PC-9 (cell line): Measurements from ENCODE around the gene FAM117A. TPM values are rescaled to one million over a fixed set of nuclear protein-coding genes. Genes with fewer than 3 reads are reported as not detected.

Experiments used
- BruUV-seq: library from RNA; stranded (reverse); fragments of 400-500 nt; replicated peaks from 2 replicates; lab custom pipeline; 2021; lab: Mats Ljungman, UMichigan
- CTCF ChIA-PET: fragments of 300-600 bp; sonication (Branson Sonifier 250); formaldehyde crosslinking; loops from one replicate; lab custom pipeline; 2022; ENCODE audit warnings: antibody characterized with exemption; lab: Charles Lee
- POLR2A ChIA-PET: fragments of 300-600 bp; sonication (Branson Sonifier 250); formaldehyde crosslinking; loops from one replicate; lab custom pipeline; 2022; ENCODE audit warnings: antibody characterized with exemption; ENCODE audit not compliant: unreplicated experiment; lab: Charles Lee
- DNase-seq, 2 experiments: peaks; one replicate each; pipeline versions ENCODE4 v3.0.0 to v3.0.0-alpha.2; 2015 to 2022; ENCODE audit warnings: mixed read lengths in 1 of 2
- H2AFZ ChIP-seq: fragments of 200-600 bp; sonication (generic); 2 replicates; pipeline ENCODE4 v1.8.1; 2017; ENCODE audit warnings: antibody characterized with exemption
- H3F3A ChIP-seq: fragments of 200-600 bp; sonication (generic); 2 replicates; pipeline ENCODE4 v1.8.1; 2017; ENCODE audit warnings: antibody characterized with exemption, mild to moderate bottlenecking, low read depth; ENCODE audit not compliant: insufficient read depth
- H3K27ac ChIP-seq: fragments of 200-600 bp; sonication (generic); 2 replicates; pipeline ENCODE4 v1.6.1; 2016; ENCODE audit warnings: mixed run types
- H3K27me3 ChIP-seq: fragments of 200-600 bp; sonication (generic); 2 replicates; pipeline ENCODE4 v1.6.1; 2016; ENCODE audit warnings: low read depth, mixed run types; ENCODE audit not compliant: insufficient read depth
- H3K36me3 ChIP-seq: fragments of 200-600 bp; sonication (generic); 2 replicates; pipeline ENCODE4 v1.6.1; 2016; ENCODE audit warnings: low read depth, mixed run types
- H3K4me1 ChIP-seq: fragments of 200-600 bp; sonication (generic); replicated peaks from 2 replicates; pipeline ENCODE4 v1.6.1; 2016; ENCODE audit warnings: mixed run types; ENCODE audit not compliant: insufficient read depth
- H3K4me2 ChIP-seq: fragments of 200-600 bp; sonication (generic); 2 replicates; pipeline ENCODE4 v1.6.1; 2017; ENCODE audit warnings: mixed run types
- H3K4me3 ChIP-seq: fragments of 200-600 bp; sonication (generic); 2 replicates; pipeline ENCODE4 v1.6.1; 2016; ENCODE audit warnings: mixed run types
- H3K79me2 ChIP-seq: fragments of 200-600 bp; sonication (generic); 2 replicates; pipeline ENCODE4 v1.6.1; 2017; ENCODE audit warnings: low read depth, mixed run types
- H3K9me2 ChIP-seq: fragments of 200-600 bp; sonication (generic); 2 replicates; pipeline ENCODE4 v1.8.1; 2017; ENCODE audit warnings: mild to moderate bottlenecking; ENCODE audit not compliant: insufficient read depth
- H3K9me3 ChIP-seq: fragments of 200-600 bp; sonication (generic); 2 replicates; pipeline ENCODE4 v1.8.1; 2016; ENCODE audit warnings: low read depth; ENCODE audit not compliant: insufficient read depth
- H4K20me1 ChIP-seq: fragments of 200-600 bp; sonication (generic); 2 replicates; pipeline ENCODE4 v1.8.1; 2017; ENCODE audit not compliant: insufficient read depth
- EZH2 ChIP-seq: fragments of 200-600 bp; sonication (generic); IDR thresholded peaks from 2 replicates; pipeline ENCODE4 v1.8.0; 2017; ENCODE audit warnings: antibody characterized with exemption, low read depth
- intact Hi-C: fragments of 100-400 bp; cut with micrococcal nuclease; formaldehyde crosslinking; loops from one replicate; pipeline ENCODE4 v1.10.0; 2022; ENCODE audit not compliant: unreplicated experiment
- total RNA-seq: library from RNA; stranded (reverse); gene quantifications from 2 replicates; pipeline ENCODE4 v1.2.3, GENCODE V29; 2021
- TF ChIP-seq, protein P1 (sequence below): fragments of 200-600 bp; sonication (generic); conservative IDR thresholded peaks from 2 replicates; pipeline ENCODE4 v1.6.1; 2017; ENCODE audit warnings: mixed run types, antibody characterized with exemption, mild to moderate bottlenecking, moderate library complexity

FAM117A gene
- total RNA-seq, 1 experiment from 2014 or later, result 15.0 TPM

DNA sequence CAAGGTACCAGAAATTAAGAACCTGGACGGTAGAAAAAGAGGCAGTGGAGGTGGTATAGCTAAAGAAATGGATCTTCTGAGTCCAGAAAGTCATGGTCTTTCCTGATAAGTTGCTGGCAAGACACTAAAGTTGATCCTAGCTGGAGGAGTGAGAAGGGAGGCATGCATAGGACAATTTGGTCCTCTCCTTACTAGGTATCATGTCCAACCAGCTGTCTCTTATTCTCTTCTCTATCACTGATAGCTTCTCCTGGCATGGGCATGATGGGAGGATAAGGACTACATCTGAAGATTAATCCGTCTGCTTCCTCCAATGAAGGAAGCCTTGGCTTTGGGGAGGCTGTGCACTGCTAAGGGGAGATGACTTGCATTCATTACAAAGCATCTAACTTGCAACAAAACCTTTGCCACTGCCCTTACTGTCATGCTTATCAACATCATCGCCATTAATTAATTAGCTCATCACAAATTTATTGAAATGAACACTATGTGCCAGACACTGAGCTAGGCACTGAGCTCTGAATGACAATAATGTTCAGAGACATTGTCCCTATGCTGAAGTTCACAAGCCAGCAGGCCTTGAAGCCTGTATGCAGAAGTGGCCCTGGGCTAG lies 3.1 kb upstream of the FAM117A start:
- Histone ChIP-seq H3F3A (0 out of 2 replicates have a peak, but pooled peaks cover 8% of the 10 kb centered on the region), H3K9me3 (no peaks in the 10 kb centered on the region), H3K4me3 (no peak overlapping the region), H3K36me3 (no peaks in the 10 kb centered on the region), H3K79me2 (no peaks in the 10 kb centered on the region), H4K20me1 (no peaks in the 10 kb centered on the region), H3K4me1 (peaks cover 4% of the 10 kb centered on the region; the same call in 1 of the 2 replicates), H3K27ac (no peak overlapping the region), H3K4me2 (no peak overlapping the region), H3K9me2 (no peaks in the 10 kb centered on the region), H2AFZ (no peak overlapping the region), H3K27me3 (no peaks in the 10 kb centered on the region)
- intact Hi-C loops, result no loop called here
- no peak for DNase-seq
- POLR2A ChIA-PET, result no interaction called here
- CTCF ChIA-PET, result no interaction called here
- no peak for TF ChIP-seq EZH2
- TF ChIP-seq, protein P1, sequence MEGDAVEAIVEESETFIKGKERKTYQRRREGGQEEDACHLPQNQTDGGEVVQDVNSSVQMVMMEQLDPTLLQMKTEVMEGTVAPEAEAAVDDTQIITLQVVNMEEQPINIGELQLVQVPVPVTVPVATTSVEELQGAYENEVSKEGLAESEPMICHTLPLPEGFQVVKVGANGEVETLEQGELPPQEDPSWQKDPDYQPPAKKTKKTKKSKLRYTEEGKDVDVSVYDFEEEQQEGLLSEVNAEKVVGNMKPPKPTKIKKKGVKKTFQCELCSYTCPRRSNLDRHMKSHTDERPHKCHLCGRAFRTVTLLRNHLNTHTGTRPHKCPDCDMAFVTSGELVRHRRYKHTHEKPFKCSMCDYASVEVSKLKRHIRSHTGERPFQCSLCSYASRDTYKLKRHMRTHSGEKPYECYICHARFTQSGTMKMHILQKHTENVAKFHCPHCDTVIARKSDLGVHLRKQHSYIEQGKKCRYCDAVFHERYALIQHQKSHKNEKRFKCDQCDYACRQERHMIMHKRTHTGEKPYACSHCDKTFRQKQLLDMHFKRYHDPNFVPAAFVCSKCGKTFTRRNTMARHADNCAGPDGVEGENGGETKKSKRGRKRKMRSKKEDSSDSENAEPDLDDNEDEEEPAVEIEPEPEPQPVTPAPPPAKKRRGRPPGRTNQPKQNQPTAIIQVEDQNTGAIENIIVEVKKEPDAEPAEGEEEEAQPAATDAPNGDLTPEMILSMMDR, result no peak
- BruUV-seq, result no TSS peak

DNA sequence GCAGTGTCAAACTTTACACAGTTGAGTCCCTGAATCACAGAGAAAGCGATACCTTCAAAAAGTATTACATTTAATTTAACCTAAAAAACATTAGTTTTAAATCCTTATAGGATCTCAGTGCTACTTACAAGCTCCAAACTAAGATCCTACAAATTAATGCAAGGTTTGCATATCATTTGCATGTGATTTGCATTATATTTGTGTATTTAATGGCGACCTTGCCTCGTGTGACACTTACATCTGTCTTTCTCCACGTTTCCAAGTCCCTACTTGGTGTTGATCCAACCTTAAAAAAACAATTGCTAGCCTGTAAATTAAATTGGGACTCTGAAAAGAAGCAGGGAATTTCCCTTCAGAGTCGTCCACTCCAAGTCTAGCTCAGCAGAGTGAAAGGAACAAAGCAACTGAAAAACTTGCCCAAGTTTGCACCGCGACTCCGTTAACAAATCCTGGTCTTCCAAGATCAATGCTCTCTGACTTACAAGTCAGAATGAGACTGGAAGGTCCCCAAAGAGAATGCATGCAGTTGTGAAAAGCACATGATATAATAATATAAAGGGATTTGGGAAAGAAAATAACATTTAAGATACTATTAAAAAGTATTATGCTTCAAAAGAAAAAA lies 739 bp upstream of the FAM117A start:
- no peak for TF ChIP-seq EZH2
- TF ChIP-seq, protein P1, result no peak; the same call in 1 of the 2 replicates
- Histone ChIP-seq H3K9me3 (no peaks in the 10 kb centered on the region), H3K4me2 (peak overlapping the region; percentile 79), H3K79me2 (no peaks in the 10 kb centered on the region), H4K20me1 (no peaks in the 10 kb centered on the region), H3F3A (0 out of 2 replicates have a peak, but pooled peaks cover 8% of the 10 kb centered on the region), H3K4me3 (peak overlapping the region; percentile 47), H3K9me2 (no peaks in the 10 kb centered on the region), H3K4me1 (peaks cover 4% of the 10 kb centered on the region; the same call in 1 of the 2 replicates), H3K27me3 (no peaks in the 10 kb centered on the region), H3K27ac (no peak overlapping the region), H3K36me3 (no peaks in the 10 kb centered on the region), H2AFZ (no peak overlapping the region)
- ChIA-PET CTCF (interaction anchor here (0.5 to 0.7 kb wide), 3 partner anchors 56 to 1305 kb away, joined by 3 to 7 read pairs (median 3); no protein-coding TSS in a partner anchor), POLR2A (interaction anchor here (0.5 to 1.2 kb wide), 14 partner anchors 18 to 688 kb away, joined by 3 to 19 read pairs (median 4); partner anchors contain the start of genes KAT7, PHB1 and SLC35B1)
- no peak for DNase-seq
- intact Hi-C loops, result loop anchor here (1.0 to 2.0 kb wide), 2 partner anchors 24 to 56 kb away; partner anchors contain the start of gene KAT7
- no TSS peak for BruUV-seq

DNA sequence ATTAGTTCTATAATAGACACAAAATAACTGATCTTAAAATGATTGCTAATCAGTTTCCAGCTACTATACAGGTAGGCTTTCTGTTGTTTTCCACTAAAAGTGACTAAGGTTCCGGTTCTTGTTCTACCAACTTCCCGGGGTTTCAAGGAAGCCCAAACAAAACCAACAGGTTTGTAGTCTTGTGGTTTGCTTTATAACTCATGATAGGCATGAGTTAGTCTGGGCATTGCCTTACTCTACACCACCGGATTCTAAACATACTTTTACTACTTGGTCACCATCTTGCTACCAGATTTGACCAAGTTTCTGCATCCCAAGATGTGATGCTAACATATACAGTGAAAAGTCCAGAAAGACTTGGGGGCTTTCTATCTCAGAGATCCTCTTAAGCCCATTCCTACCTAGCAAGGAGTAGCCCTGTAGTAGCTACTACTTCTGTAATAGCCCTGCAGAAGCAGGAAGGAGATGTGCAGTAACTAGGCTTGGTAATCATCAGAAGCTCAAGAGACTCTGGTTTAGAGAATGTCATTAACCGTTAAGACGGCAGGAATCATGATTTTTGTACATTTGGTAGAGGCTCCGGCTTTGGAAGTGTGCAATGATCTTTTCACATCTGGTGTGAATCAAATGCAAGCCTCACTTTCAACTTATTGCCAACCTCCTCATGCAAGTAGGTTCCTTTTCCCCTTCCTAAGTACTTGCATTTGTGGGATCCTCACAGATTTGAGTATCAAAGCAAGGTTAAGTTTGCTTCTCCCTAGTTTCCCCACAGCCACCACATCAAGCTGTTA lies 1.6 kb downstream of the FAM117A start:
- Histone ChIP-seq H3K27me3 (no peaks in the 10 kb centered on the region), H3K79me2 (no peaks in the 10 kb centered on the region), H4K20me1 (no peaks in the 10 kb centered on the region), H3K9me2 (no peaks in the 10 kb centered on the region), H3F3A (0 out of 2 replicates have a peak, but pooled peaks cover 8% of the 10 kb centered on the region), H3K4me2 (0 out of 2 replicates have a peak overlapping the region, but pooled peaks have one; percentile 67), H2AFZ (no peak overlapping the region), H3K36me3 (no peaks in the 10 kb centered on the region), H3K9me3 (no peaks in the 10 kb centered on the region), H3K27ac (no peak overlapping the region), H3K4me1 (peaks cover 4% of the 10 kb centered on the region; the same call in 1 of the 2 replicates), H3K4me3 (no peak overlapping the region)
- CTCF ChIA-PET, result no interaction called here
- TF ChIP-seq EZH2, result no peak
- TF ChIP-seq, protein P1, result no peak
- TSS peak; percentile 50 for BruUV-seq
- intact Hi-C loops, result no loop called here
- POLR2A ChIA-PET, result no interaction called here
- DNase-seq, result peak in 1 of 2 experiments; percentile 62
